Neural progenitor cell (in vitro differentiated cells): Measurements from ENCODE around the gene RNGTT. TPM values are rescaled to one million over a fixed set of nuclear protein-coding genes. Genes with fewer than 3 reads are reported as not detected.

ENCODE experiments used
- DNase-seq: peaks from one replicate; pipeline ENCODE4 v3.0.0-alpha.2; 2016; ENCODE audit warnings: low spot score
- H2AFZ ChIP-seq: fragments of 200-600 bp; sonication (generic); replicated peaks from 2 replicates; pipeline ENCODE4 v1.6.1; 2016; ENCODE audit warnings: antibody characterized with exemption
- H3F3A ChIP-seq: fragments of 200-600 bp; sonication (generic); 2 replicates; pipeline ENCODE4 v1.6.1; 2016; ENCODE audit warnings: antibody characterized with exemption, low read depth
- H3K27ac ChIP-seq: fragments of 200-600 bp; sonication (generic); 2 replicates; pipeline ENCODE4 v1.5.1; 2016; ENCODE audit warnings: mild to moderate bottlenecking
- H3K27me3 ChIP-seq: fragments of 200-600 bp; sonication (generic); 2 replicates; pipeline ENCODE4 v1.6.1; 2016; ENCODE audit warnings: mild to moderate bottlenecking, moderate library complexity
- H3K36me3 ChIP-seq: fragments of 200-600 bp; sonication (generic); 2 replicates; pipeline ENCODE4 v1.5.1; 2016
- H3K4me1 ChIP-seq: fragments of 200-600 bp; sonication (generic); 2 replicates; pipeline ENCODE4 v1.6.1; 2016; ENCODE audit warnings: mixed run types
- H3K4me2 ChIP-seq: fragments of 200-600 bp; sonication (generic); 2 replicates; pipeline ENCODE4 v1.6.1; 2016
- H3K4me3 ChIP-seq: fragments of 200-600 bp; sonication (generic); 2 replicates; pipeline ENCODE4 v1.5.1; 2016
- H3K79me2 ChIP-seq: fragments of 200-600 bp; sonication (generic); 2 replicates; pipeline ENCODE4 v1.6.1; 2016; ENCODE audit warnings: low read depth
- H3K9ac ChIP-seq: fragments of 200-600 bp; sonication (generic); 2 replicates; pipeline ENCODE4 v1.6.1; 2016
- H3K9me3 ChIP-seq: fragments of 200-600 bp; sonication (generic); 2 replicates; pipeline ENCODE4 v1.5.1; 2016; ENCODE audit warnings: low read depth
- H4K20me1 ChIP-seq: fragments of 200-600 bp; sonication (generic); 2 replicates; pipeline ENCODE4 v1.6.1; 2016; ENCODE audit warnings: low read depth
- H3K27ac Mint-ChIP-seq: 3 replicates; pipeline ENCODE4 v1.8.0; 2021; ENCODE audit warnings: mixed read lengths
- H3K27me3 Mint-ChIP-seq: 2 replicates; pipeline ENCODE4 v1.8.0; 2022; ENCODE audit warnings: low read depth, mild to moderate bottlenecking, inconsistent platforms, moderate library complexity, mixed read lengths; ENCODE audit not compliant: insufficient read depth
- H3K36me3 Mint-ChIP-seq: 3 replicates; pipeline ENCODE4 v1.8.0; 2021; ENCODE audit warnings: mixed read lengths
- H3K4me1 Mint-ChIP-seq: 3 replicates; pipeline ENCODE4 v1.8.0; 2021; ENCODE audit warnings: mixed read lengths
- H3K4me3 Mint-ChIP-seq: 3 replicates; pipeline ENCODE4 v1.8.0; 2021; ENCODE audit warnings: mild to moderate bottlenecking, moderate library complexity, mixed read lengths
- H3K9me3 Mint-ChIP-seq: 3 replicates; pipeline ENCODE4 v1.8.0; 2020; ENCODE audit warnings: mixed read lengths
- EZH2 ChIP-seq: fragments of 200-600 bp; sonication (generic); IDR thresholded peaks from 2 replicates; pipeline ENCODE4 v1.6.1; 2017; ENCODE audit warnings: antibody characterized with exemption, mild to moderate bottlenecking, moderate library complexity
- EZH2phosphoT487 ChIP-seq: fragments of 200-600 bp; sonication (generic); IDR thresholded peaks from 2 replicates; pipeline ENCODE4 v1.6.1; 2017; ENCODE audit warnings: antibody characterized with exemption
- total RNA-seq: library from RNA; depleted of rRNA; stranded (reverse); fragments of >200 nt; gene quantifications from 2 replicates; pipeline ENCODE4 v1.2.3, GENCODE V29; 2015; ENCODE audit warnings: low replicate concordance
- TF ChIP-seq, protein P1 (sequence below): fragments of 200-600 bp; sonication (generic); IDR thresholded peaks from 2 replicates; pipeline ENCODE4 v1.5.1; 2017; ENCODE audit warnings: antibody characterized with exemption, mild to moderate bottlenecking

The RNGTT gene
- total RNA-seq, 1 donor from 2014 or later = 71.7 TPM

DNA sequence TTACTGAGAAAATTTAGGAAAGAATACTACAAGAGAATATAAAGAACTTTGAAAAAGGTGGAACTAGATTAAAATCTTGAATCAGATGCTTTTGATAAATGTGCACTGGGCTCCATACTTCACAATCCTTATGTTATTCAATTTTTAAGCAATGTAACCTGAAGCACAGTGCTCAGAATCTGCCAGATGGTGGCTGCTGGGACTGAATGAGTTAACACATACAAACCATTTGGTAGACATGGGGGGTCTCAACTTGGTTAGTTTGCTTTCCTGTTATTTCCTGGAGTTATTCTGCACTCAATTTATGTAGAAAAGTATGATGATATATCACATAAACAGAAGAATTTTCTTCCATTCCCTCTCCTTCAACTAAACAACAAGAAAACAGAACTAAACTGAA is 326.5 kb downstream of the RNGTT start:
- Mint-ChIP-seq H3K27me3 (no peaks in the 10 kb centered on the region), H3K4me1 (peaks cover 23% of the 10 kb centered on the region), H3K9me3 (no peaks in the 10 kb centered on the region), H3K4me3 (no peak overlapping the region), H3K27ac (peak overlapping the region; percentile 30), H3K36me3 (peaks cover 2% of the 10 kb centered on the region)
- no peak overlapping the region for H3K9ac ChIP-seq
- no peaks in the 10 kb centered on the region for H3F3A ChIP-seq
- no peak overlapping the region for H2AFZ ChIP-seq
- H3K79me2 ChIP-seq = no peaks in the 10 kb centered on the region
- H3K27me3 ChIP-seq = no peaks in the 10 kb centered on the region
- H3K27ac ChIP-seq = no peak overlapping the region
- no peaks in the 10 kb centered on the region for H3K36me3 ChIP-seq
- no peaks in the 10 kb centered on the region for H3K9me3 ChIP-seq
- H3K4me1 ChIP-seq = peaks cover 24% of the 10 kb centered on the region
- no peaks in the 10 kb centered on the region for H4K20me1 ChIP-seq
- TF ChIP-seq EZH2 (no peak), EZH2phosphoT487 (no peak)
- TF ChIP-seq, protein P1, sequence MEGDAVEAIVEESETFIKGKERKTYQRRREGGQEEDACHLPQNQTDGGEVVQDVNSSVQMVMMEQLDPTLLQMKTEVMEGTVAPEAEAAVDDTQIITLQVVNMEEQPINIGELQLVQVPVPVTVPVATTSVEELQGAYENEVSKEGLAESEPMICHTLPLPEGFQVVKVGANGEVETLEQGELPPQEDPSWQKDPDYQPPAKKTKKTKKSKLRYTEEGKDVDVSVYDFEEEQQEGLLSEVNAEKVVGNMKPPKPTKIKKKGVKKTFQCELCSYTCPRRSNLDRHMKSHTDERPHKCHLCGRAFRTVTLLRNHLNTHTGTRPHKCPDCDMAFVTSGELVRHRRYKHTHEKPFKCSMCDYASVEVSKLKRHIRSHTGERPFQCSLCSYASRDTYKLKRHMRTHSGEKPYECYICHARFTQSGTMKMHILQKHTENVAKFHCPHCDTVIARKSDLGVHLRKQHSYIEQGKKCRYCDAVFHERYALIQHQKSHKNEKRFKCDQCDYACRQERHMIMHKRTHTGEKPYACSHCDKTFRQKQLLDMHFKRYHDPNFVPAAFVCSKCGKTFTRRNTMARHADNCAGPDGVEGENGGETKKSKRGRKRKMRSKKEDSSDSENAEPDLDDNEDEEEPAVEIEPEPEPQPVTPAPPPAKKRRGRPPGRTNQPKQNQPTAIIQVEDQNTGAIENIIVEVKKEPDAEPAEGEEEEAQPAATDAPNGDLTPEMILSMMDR = no peak
- H3K4me2 ChIP-seq = peak overlapping the region; percentile 5
- DNase-seq = no peak
- H3K4me3 ChIP-seq = no peak overlapping the region

DNA sequence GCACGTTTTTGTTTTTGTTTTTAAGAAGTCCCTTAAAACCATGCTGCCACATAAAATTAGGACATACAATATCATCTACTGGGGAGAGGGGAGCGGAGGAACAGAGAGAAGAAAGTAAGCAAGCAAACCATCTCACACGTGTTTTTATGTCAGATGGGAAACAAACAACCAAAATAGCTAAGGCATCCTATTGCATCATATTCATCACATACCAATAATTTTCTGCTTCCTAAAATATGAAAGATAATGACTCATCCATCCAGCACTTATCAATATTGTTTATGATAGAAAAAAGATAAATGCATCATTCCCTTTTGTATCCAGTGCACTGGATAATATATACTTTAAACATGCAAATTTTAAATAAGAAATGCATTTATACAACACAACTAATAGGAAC is 329.6 kb downstream of the RNGTT start:
- Histone ChIP-seq H3K79me2 (no peaks in the 10 kb centered on the region), H3F3A (no peaks in the 10 kb centered on the region), H3K9ac (no peak overlapping the region), H3K27ac (no peak overlapping the region), H3K4me1 (peaks cover 25% of the 10 kb centered on the region), H3K4me3 (no peak overlapping the region), H3K4me2 (no peak overlapping the region), H4K20me1 (no peaks in the 10 kb centered on the region), H3K36me3 (no peaks in the 10 kb centered on the region), H3K27me3 (no peaks in the 10 kb centered on the region), H2AFZ (no peak overlapping the region), H3K9me3 (no peaks in the 10 kb centered on the region)
- no peak for DNase-seq
- H3K4me3 Mint-ChIP-seq = no peak overlapping the region
- no peaks in the 10 kb centered on the region for H3K27me3 Mint-ChIP-seq
- no peaks in the 10 kb centered on the region for H3K9me3 Mint-ChIP-seq
- H3K27ac Mint-ChIP-seq = no peak overlapping the region
- peaks cover 2% of the 10 kb centered on the region for H3K36me3 Mint-ChIP-seq
- TF ChIP-seq, protein P1 = no peak
- TF ChIP-seq EZH2 (no peak), EZH2phosphoT487 (no peak)
- H3K4me1 Mint-ChIP-seq = peaks cover 45% of the 10 kb centered on the region

DNA sequence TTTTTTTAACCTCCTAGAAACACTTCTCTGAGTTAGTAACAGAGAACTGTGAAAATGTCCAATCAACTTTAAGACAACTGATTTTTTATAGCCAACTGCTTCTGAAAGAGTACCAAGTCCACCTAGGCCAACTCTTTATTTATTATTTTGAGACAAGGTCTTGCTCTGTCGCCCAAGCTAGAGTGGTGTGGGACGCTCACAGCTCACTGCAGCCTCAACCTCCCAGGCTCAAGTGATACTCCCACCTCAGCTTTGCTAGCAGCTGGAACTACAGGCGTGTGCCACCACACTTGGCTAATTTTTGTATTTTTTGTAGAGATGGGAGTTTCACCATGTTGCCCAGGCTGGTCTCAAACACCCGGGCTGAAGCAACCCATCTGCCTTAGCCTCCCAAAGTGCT is 331.6 kb downstream of the RNGTT start:
- Histone ChIP-seq H3K27me3 (no peaks in the 10 kb centered on the region), H3K9me3 (no peaks in the 10 kb centered on the region), H2AFZ (no peak overlapping the region), H3K36me3 (no peaks in the 10 kb centered on the region), H4K20me1 (no peaks in the 10 kb centered on the region), H3K4me1 (peaks cover 5% of the 10 kb centered on the region), H3F3A (no peaks in the 10 kb centered on the region), H3K4me3 (no peak overlapping the region), H3K4me2 (no peak overlapping the region), H3K27ac (no peak overlapping the region), H3K9ac (no peak overlapping the region), H3K79me2 (no peaks in the 10 kb centered on the region)
- H3K36me3 Mint-ChIP-seq = peaks cover 2% of the 10 kb centered on the region
- H3K4me1 Mint-ChIP-seq = peaks cover 33% of the 10 kb centered on the region
- DNase-seq = no peak
- H3K27me3 Mint-ChIP-seq = no peaks in the 10 kb centered on the region
- TF ChIP-seq EZH2 = no peak
- TF ChIP-seq, protein P1 = no peak
- TF ChIP-seq EZH2phosphoT487 = no peak
- no peak overlapping the region for H3K27ac Mint-ChIP-seq
- no peaks in the 10 kb centered on the region for H3K9me3 Mint-ChIP-seq
- H3K4me3 Mint-ChIP-seq = no peak overlapping the region
